SW 1271 (cell line): ENCODE results near the gene MYO1F.

Source experiments
- DNase-seq, 2 experiments: peaks; one replicate each; lab custom pipeline; 2025; lab: John Stamatoyannopoulos, UW

Gene MYO1F

GRCh38 chr19:8491574-8491973 lies 85.7 kb downstream of the MYO1F start:
- DNase-seq: no peak

- DNase-seq: no peak
Observed at GRCh38 chr19:8490873-8491272, 86.4 kb downstream of the MYO1F start.

DNA sequence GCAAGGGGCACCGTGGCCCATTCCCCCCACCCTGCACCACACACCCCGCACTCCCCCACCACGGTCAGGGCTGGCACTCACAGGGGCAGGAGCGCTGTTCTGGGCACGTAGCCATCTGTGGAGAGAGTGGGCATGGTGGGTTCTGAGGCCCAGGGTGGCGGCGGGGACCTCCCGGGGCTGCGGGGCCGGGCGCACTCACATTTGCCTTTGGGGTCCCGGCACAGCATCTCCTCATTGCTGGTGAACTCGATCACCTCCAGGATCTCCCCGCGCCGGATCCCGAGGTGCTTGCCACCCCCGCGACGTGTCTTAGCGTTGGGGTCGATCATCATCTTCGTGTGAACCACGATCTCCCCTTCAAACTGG lies 86.9 kb downstream of the MYO1F start:
- no peak for DNase-seq

GRCh38 chr19:8489561-8490394 lies 87.5 kb downstream of the MYO1F start:
- no peak for DNase-seq

GRCh38 chr19:8488365-8488764 lies 88.9 kb downstream of the MYO1F start:
- DNase-seq: no peak

- no peak for DNase-seq
Observed at GRCh38 chr19:8487137-8487851, 89.9 kb downstream of the MYO1F start.

GRCh38 chr19:8486661-8487136 lies 90.5 kb downstream of the MYO1F start:
- DNase-seq: no peak

DNA sequence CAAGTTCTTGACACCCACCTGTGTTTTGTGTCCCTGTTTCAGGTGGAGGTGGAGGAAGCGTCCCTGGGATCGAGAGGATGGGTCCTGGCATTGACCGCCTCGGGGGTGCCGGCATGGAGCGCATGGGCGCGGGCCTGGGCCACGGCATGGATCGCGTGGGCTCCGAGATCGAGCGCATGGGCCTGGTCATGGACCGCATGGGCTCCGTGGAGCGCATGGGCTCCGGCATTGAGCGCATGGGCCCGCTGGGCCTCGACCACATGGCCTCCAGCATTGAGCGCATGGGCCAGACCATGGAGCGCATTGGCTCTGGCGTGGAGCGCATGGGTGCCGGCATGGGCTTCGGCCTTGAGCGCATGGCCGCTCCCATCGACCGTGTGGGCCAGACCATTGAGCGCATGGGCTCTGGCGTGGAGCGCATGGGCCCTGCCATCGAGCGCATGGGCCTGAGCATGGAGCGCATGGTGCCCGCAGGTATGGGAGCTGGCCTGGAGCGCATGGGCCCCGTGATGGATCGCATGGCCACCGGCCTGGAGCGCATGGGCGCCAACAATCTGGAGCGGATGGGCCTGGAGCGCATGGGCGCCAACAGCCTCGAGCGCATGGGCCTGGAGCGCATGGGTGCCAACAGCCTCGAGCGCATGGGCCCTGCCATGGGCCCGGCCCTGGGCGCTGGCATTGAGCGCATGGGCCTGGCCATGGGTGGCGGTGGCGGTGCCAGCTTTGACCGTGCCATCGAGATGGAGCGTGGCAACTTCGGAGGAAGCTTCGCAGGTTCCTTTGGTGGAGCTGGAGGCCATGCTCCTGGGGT lies 91.5 kb downstream of the MYO1F start:
- DNase-seq: no peak

GRCh38 chr19:8484331-8484894 lies 92.8 kb downstream of the MYO1F start:
- DNase-seq: no peak

DNA sequence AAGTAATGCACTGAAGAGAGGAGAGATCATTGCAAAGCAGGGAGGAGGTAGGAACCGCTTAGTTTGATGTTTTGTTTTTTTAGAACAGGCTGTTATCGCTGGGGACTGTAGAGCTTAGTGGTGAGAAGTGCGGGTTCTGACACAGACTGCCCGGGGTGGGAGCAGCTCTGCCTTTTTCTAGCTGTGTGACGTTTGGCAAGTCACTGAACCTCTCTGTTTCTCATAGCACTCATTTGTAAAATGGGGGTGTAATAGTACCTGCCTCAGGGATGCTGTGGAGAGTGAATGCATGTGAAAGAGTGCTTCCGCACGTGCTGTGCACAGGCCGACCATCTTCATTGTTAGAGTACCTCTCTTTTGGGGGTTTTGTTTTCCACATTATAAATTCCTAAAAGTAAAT lies 94.1 kb downstream of the MYO1F start:
- DNase-seq: no peak

GRCh38 chr19:8482696-8483095 lies 94.5 kb downstream of the MYO1F start:
- DNase-seq: no peak

- DNase-seq: no peak
Observed at GRCh38 chr19:8481616-8482015, 95.6 kb downstream of the MYO1F start.

- no peak for DNase-seq
Observed at GRCh38 chr19:8481201-8481600, 96.0 kb downstream of the MYO1F start.

DNA sequence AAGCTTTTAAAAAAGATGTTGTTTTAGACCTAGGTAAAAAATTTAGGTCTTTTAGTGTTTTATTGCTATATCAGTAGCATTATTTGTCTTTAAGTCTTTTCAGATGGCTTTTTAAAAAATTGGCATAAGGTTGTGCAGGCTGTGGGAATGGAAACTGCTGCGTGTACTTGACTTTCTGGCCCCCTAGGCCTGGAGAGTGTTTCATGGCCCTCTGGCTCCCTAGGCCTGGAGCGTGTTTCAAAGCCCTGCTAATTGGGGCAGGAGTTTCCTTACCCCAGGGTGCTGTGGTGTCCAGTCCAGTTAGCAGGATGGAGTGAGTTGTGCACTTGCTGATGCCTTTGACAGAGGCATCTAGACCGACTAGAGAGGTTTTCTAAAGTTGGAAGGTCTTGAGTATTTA lies 98.6 kb downstream of the MYO1F start:
- no peak for DNase-seq

DNA sequence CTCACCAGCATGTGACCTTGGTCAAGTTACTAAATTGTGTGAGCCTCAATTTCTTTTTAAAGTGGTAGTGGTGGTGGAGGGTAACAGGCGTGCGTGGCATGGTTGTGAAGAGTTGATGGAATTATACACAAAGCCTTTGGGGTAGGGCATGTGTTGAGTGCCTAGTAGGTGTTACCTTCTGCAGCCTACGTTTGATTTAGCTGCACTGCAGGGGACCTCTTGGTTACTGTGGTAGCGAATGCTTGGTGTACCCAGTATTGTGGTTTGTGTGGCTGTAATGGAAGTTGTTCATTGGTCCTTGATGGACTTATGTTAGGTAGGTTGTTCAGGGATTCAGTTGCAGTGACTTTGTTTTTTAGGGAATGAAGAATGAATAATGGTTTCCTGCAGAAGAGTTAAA lies 99.4 kb downstream of the MYO1F start:
- DNase-seq: no peak

- DNase-seq: no peak
Observed at GRCh38 chr19:8476524-8476923, 100.7 kb downstream of the MYO1F start.

DNA sequence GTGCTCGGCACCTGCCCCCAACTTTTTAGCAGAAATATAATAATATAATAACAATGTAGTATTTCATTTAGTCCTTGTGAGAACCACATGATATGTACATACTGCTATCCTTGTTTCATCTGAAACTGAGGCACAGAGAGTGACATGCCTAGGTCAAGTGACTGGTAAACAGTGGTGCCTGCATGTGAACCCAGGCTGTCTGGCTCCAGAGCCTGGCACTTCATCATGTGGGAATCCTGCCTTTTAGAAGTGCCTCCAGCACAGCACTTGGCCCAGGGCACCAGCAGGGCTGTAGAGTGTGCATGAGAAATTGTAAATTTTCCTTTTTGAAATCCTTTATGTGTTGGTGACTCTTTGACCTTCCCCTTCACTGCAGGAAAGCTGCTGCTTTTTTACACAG lies 102.2 kb downstream of the MYO1F start:
- DNase-seq: no peak

GRCh38 chr19:8473648-8474476 lies 103.4 kb downstream of the MYO1F start:
- DNase-seq: no peak
